22Rv1 (cell line): ENCODE results near the gene ZNF469.

Experiments used
- ZFX ChIP-seq: fragments of 450-650 bp; IDR thresholded peaks from 2 replicates; pipeline ENCODE4 v1.6.1; 2017; ENCODE audit warnings: antibody characterized with exemption, borderline replicate concordance
- TF ChIP-seq, protein P1 (sequence below): fragments of 450-650 bp; IDR thresholded peaks from 2 replicates; pipeline ENCODE4 v1.5.1; 2017; ENCODE audit warnings: mild to moderate bottlenecking

DNA sequence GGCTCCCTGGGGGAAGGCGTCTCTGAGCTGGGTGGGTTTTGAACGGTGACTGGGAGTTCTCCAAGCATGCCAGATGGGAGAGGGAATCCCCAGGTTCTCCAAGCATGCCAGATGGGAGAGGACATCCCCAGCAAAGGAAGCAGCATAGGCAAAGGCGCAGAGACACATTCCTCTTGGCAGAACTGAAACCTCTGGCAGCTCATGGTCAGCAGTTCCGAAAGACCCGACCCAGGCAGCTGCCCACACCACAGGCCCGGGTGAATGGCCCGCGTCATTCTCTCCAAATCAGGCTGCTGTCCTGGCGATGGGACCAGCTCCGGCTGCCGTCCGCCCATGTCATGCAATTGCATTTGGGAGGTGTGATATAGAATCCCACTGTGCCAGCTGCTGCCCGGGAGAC is 8.0 kb downstream of the ZNF469 start:
- TF ChIP-seq, protein P1, sequence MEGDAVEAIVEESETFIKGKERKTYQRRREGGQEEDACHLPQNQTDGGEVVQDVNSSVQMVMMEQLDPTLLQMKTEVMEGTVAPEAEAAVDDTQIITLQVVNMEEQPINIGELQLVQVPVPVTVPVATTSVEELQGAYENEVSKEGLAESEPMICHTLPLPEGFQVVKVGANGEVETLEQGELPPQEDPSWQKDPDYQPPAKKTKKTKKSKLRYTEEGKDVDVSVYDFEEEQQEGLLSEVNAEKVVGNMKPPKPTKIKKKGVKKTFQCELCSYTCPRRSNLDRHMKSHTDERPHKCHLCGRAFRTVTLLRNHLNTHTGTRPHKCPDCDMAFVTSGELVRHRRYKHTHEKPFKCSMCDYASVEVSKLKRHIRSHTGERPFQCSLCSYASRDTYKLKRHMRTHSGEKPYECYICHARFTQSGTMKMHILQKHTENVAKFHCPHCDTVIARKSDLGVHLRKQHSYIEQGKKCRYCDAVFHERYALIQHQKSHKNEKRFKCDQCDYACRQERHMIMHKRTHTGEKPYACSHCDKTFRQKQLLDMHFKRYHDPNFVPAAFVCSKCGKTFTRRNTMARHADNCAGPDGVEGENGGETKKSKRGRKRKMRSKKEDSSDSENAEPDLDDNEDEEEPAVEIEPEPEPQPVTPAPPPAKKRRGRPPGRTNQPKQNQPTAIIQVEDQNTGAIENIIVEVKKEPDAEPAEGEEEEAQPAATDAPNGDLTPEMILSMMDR: no peak
- no peak for TF ChIP-seq ZFX
